ENCODE results near the gene TMEM184B. TPM values are rescaled to one million over a fixed set of nuclear protein-coding genes. Genes with fewer than 3 reads are reported as not detected.

TMEM184B gene
- total RNA-seq, 1 donor, result 30.0 TPM

- H3K4me1 ChIP-seq (ENCODE audit: insufficient read depth, low read length), result peaks cover 65% of the 10 kb centered on the region
- peak overlapping the region; percentile 85 for H3K4me2 ChIP-seq (ENCODE audit: insufficient read depth, low read length)
- H3K27me3 ChIP-seq (ENCODE audit: insufficient read depth, low read length), result no peaks in the 10 kb centered on the region
- H3K36me3 ChIP-seq (ENCODE audit: insufficient read depth, low read length), result peaks cover 46% of the 10 kb centered on the region
- peaks cover 79% of the 10 kb centered on the region for H4K20me1 ChIP-seq (ENCODE audit: insufficient read depth, low read length)
- H3K79me2 ChIP-seq (ENCODE audit: insufficient read depth, low read length), result peaks cover 84% of the 10 kb centered on the region
- no peak for TF ChIP-seq CTCF (IDR thresholded peaks at IDR 0.05; ENCODE audit: extremely low read depth, low read depth, low read length)
- DNase-seq (ENCODE audit: insufficient read length, low spot score, missing footprints), result peak; percentile 94
- H2AFZ ChIP-seq (ENCODE audit: low read length), result no peak overlapping the region
- no peaks in the 10 kb centered on the region for H3K9me3 ChIP-seq (ENCODE audit: low read depth, low read length)
- H3K4me3 ChIP-seq (ENCODE audit: insufficient read depth, low read length), result peak overlapping the region; percentile 94
- H3K27ac ChIP-seq (ENCODE audit: low read depth, low read length), result peak overlapping the region; percentile 94
These were observed 40.7 kb upstream of the TMEM184B start for GRCh38 chr22:38313384-38313955.

DNA sequence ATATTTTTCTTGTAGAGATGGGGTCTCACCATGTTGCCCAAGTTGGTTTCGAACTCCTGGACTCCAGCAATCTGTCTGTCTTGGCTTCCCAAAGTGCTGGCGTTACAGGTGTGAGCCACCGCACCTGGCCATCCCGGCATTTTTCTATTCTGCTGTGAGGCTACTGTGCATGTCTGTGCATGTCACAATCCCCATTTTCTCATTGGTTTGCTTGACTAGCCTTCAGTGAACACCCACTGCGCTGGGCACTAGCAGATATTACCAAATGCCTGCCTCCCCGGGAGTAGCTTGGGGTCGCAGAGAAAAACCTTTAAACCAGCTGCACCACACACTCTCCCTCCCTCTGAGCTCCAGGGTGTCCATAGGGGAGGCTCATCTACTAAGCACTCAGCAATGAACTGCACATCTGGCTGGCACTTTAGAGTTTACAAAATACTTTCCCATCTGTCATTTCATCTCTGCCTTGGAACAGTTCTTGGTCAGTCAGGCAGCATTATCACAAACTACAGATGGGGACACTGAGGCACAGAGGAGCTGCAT is 39.5 kb upstream of the TMEM184B start:
- DNase-seq (ENCODE audit: insufficient read length, low spot score, missing footprints), result peak; percentile 8
- Histone ChIP-seq H3K4me1 (ENCODE audit: insufficient read depth, low read length) (peaks cover 55% of the 10 kb centered on the region), H3K9me3 (ENCODE audit: low read depth, low read length) (no peaks in the 10 kb centered on the region), H3K36me3 (ENCODE audit: insufficient read depth, low read length) (peaks cover 57% of the 10 kb centered on the region), H3K27me3 (ENCODE audit: insufficient read depth, low read length) (no peaks in the 10 kb centered on the region), H3K27ac (ENCODE audit: low read depth, low read length) (peak overlapping the region; percentile 94), H3K79me2 (ENCODE audit: insufficient read depth, low read length) (peaks cover 96% of the 10 kb centered on the region), H3K4me3 (ENCODE audit: insufficient read depth, low read length) (no peak overlapping the region), H3K4me2 (ENCODE audit: insufficient read depth, low read length) (peak overlapping the region; percentile 85), H4K20me1 (ENCODE audit: insufficient read depth, low read length) (peaks cover 90% of the 10 kb centered on the region), H2AFZ (ENCODE audit: low read length) (no peak overlapping the region)
- no peak for TF ChIP-seq CTCF (IDR thresholded peaks at IDR 0.05; ENCODE audit: extremely low read depth, low read depth, low read length)

DNA sequence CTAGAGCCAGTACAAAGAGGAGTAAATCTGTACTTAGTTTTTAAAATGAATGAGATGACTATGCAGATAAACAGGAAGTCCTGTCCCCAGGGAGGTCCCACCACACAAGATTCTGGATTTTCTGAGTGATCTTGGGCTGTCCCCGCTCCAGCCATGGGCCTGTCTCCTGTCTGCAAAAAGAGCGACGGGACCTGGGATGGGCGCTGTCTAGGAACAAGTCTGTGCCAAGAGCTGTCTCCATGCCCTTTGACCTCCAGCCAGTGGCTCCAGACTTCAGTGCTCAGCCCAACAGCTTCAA is 38.5 kb upstream of the TMEM184B start:
- DNase-seq (ENCODE audit: insufficient read length, low spot score, missing footprints), result peak; percentile 90
- Histone ChIP-seq H3K27ac (ENCODE audit: low read depth, low read length) (peak overlapping the region; percentile 81), H3K36me3 (ENCODE audit: insufficient read depth, low read length) (peaks cover 58% of the 10 kb centered on the region), H2AFZ (ENCODE audit: low read length) (no peak overlapping the region), H3K4me3 (ENCODE audit: insufficient read depth, low read length) (peak overlapping the region; percentile 11), H3K9me3 (ENCODE audit: low read depth, low read length) (no peaks in the 10 kb centered on the region), H3K4me2 (ENCODE audit: insufficient read depth, low read length) (peak overlapping the region; percentile 46), H3K27me3 (ENCODE audit: insufficient read depth, low read length) (no peaks in the 10 kb centered on the region), H3K79me2 (ENCODE audit: insufficient read depth, low read length) (peaks cover 100% of the 10 kb centered on the region), H4K20me1 (ENCODE audit: insufficient read depth, low read length) (peaks cover 96% of the 10 kb centered on the region), H3K4me1 (ENCODE audit: insufficient read depth, low read length) (peaks cover 55% of the 10 kb centered on the region)
- TF ChIP-seq CTCF (IDR thresholded peaks at IDR 0.05; ENCODE audit: extremely low read depth, low read depth, low read length), result no peak

- DNase-seq (ENCODE audit: insufficient read length, low spot score, missing footprints), result peak; percentile 86
- peaks cover 58% of the 10 kb centered on the region for H3K36me3 ChIP-seq (ENCODE audit: insufficient read depth, low read length)
- peaks cover 96% of the 10 kb centered on the region for H4K20me1 ChIP-seq (ENCODE audit: insufficient read depth, low read length)
- peak overlapping the region; percentile 81 for H3K27ac ChIP-seq (ENCODE audit: low read depth, low read length)
- peak overlapping the region; percentile 11 for H3K4me3 ChIP-seq (ENCODE audit: insufficient read depth, low read length)
- peaks cover 100% of the 10 kb centered on the region for H3K79me2 ChIP-seq (ENCODE audit: insufficient read depth, low read length)
- peaks cover 60% of the 10 kb centered on the region for H3K4me1 ChIP-seq (ENCODE audit: insufficient read depth, low read length)
- no peaks in the 10 kb centered on the region for H3K9me3 ChIP-seq (ENCODE audit: low read depth, low read length)
- peak overlapping the region; percentile 46 for H3K4me2 ChIP-seq (ENCODE audit: insufficient read depth, low read length)
- no peak overlapping the region for H2AFZ ChIP-seq (ENCODE audit: low read length)
- H3K27me3 ChIP-seq (ENCODE audit: insufficient read depth, low read length), result no peaks in the 10 kb centered on the region
- no peak for TF ChIP-seq CTCF (IDR thresholded peaks at IDR 0.05; ENCODE audit: extremely low read depth, low read depth, low read length)
These were observed 37.9 kb upstream of the TMEM184B start for GRCh38 chr22:38310518-38311322.
